ENCODE measurements around the gene PTPN23.

Gene PTPN23, protein sequence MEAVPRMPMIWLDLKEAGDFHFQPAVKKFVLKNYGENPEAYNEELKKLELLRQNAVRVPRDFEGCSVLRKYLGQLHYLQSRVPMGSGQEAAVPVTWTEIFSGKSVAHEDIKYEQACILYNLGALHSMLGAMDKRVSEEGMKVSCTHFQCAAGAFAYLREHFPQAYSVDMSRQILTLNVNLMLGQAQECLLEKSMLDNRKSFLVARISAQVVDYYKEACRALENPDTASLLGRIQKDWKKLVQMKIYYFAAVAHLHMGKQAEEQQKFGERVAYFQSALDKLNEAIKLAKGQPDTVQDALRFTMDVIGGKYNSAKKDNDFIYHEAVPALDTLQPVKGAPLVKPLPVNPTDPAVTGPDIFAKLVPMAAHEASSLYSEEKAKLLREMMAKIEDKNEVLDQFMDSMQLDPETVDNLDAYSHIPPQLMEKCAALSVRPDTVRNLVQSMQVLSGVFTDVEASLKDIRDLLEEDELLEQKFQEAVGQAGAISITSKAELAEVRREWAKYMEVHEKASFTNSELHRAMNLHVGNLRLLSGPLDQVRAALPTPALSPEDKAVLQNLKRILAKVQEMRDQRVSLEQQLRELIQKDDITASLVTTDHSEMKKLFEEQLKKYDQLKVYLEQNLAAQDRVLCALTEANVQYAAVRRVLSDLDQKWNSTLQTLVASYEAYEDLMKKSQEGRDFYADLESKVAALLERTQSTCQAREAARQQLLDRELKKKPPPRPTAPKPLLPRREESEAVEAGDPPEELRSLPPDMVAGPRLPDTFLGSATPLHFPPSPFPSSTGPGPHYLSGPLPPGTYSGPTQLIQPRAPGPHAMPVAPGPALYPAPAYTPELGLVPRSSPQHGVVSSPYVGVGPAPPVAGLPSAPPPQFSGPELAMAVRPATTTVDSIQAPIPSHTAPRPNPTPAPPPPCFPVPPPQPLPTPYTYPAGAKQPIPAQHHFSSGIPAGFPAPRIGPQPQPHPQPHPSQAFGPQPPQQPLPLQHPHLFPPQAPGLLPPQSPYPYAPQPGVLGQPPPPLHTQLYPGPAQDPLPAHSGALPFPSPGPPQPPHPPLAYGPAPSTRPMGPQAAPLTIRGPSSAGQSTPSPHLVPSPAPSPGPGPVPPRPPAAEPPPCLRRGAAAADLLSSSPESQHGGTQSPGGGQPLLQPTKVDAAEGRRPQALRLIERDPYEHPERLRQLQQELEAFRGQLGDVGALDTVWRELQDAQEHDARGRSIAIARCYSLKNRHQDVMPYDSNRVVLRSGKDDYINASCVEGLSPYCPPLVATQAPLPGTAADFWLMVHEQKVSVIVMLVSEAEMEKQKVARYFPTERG (N-terminal part only)

GRCh38 chr3:47380601-47381316 is at the start of gene PTPN23:
Gene PTPN23 (plus strand): TSS chr3:47381021. CDS start chr3:47381097, 76 bp downstream.
- peak; percentile 97 to 98 for DNase-seq (ENCODE audit: extremely low read depth in 1 of 2, low read depth in 1 of 2)

DNA sequence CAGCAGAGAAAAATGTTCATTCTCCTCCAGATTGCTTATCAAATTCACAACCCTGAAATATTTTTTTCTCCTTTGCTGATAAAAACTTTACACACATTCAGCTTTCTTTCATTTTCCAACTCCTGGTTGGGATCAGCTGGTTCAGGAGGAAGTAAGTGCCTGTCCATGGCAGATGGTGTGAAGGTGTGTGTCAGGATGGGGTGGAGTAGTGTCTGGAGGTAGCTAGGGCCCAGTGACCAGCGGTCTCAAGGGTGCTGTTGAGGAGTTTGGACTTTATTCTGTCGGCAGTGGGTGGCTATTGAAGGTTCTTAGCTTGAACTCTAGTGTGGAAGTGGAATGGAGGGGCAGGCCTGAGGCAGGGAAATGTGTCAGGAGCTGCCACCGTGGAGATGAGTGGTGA is 46.9 kb upstream of the PTPN23 start:
- DNase-seq (ENCODE audit: extremely low read depth in 1 of 2, low read depth in 1 of 2) = no peak

DNA sequence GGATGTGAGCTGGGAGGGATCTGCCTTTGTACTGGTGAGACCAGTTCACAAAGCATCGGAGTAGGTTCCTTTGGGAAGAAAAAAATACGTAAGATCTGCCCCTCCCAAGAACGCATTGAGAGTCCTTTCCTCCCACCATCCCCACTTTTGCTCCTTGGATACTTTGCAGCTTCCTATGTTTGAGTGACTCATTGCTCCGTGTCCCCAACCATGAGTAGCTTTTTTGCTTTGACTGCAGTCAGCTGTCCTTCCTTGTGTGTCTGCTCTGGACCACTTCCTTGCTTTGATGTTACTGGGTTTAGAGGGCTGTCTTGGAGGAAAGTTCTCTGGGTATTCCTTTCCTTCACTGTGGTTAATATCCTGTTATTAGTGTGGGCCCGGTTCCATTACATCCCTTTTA is 43.2 kb upstream of the PTPN23 start:
- no peak for DNase-seq (ENCODE audit: extremely low read depth in 1 of 2, low read depth in 1 of 2)

DNA sequence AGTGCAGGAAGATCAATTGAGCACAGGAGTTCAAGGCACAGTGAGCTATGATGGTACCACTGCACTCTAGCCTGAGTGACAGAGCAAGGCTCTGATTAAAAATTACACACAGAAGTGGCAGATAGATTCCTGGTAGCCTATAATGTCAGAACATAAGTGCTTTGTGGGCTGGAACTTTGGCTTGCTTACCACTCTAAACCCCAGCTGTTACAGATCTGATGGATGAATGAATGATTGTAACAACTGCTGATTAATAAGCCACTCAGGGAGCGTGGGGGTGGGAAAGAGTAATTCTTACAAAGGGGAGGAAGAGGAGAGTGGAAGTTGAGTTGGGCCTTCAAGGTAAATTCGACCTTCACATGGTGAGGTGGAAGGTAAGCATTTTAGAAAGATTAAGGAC is 40.9 kb upstream of the PTPN23 start:
- DNase-seq (ENCODE audit: extremely low read depth in 1 of 2, low read depth in 1 of 2) = no peak

DNA sequence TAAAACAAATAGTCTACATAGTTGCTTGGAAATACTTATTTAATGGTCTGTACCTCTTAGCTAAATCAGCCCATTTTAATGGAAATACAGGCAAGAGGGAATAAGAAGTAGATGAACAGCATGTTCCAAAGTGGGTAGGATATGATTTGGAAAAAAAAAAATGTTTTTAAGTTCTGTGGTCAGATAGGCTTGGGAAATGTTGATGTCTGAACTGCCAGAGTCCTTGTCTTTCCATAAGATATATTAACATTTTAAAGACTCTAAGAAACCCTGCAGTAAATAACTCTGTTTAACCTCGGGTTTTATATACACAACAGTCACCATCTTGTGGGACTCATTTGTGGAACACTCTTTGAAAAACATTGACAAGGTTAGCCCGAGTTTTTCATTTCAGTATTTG is 40.0 kb upstream of the PTPN23 start:
- DNase-seq (ENCODE audit: extremely low read depth in 1 of 2, low read depth in 1 of 2) = no peak

- DNase-seq (ENCODE audit: extremely low read depth in 1 of 2, low read depth in 1 of 2) = no peak
Observed at GRCh38 chr3:47342151-47342550, 38.7 kb upstream of the PTPN23 start.

- no peak for DNase-seq (ENCODE audit: extremely low read depth in 1 of 2, low read depth in 1 of 2)
Observed at GRCh38 chr3:47342812-47343211, 38.0 kb upstream of the PTPN23 start.

DNA sequence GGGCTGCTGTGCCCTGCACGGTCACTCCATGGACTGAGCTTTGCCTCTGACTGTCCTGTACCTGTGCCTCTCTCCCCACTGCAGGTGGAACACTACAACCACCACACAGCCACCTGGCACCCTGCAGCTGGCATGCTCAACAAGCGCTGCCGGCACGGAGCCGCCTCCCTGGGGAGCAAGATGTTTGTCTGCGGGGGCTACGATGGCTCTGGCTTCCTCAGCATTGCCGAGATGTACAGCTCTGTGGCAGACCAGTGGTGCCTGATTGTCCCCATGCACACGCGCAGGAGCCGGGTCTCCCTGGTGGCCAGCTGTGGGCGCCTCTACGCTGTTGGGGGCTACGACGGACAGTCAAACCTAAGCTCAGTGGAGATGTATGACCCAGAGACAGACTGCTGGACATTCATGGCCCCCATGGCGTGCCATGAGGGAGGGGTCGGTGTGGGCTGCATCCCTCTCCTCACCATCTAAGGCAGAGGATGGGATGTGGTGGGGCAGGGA is 37.3 kb upstream of the PTPN23 start:
- no peak for DNase-seq (ENCODE audit: extremely low read depth in 1 of 2, low read depth in 1 of 2)

DNA sequence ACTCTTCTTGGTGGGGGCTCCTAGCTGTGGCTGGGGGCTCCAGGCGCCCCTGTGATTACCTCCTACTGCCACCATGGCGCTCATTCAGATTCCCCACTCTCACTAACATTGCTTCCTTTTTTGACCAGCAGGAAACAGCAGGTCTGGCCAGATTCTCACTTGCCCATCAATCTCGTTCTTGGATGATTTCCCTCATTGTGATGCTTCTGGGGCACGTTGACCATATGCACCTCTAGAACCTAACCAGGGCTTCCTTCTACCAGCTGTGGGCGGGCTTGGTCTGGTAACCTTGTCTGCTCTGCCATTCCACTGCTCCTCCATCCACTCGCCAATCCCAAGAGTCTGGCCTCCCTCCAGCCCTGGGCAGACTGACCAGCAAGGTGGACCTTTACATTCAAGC is 35.9 kb upstream of the PTPN23 start:
- no peak for DNase-seq (ENCODE audit: extremely low read depth in 1 of 2, low read depth in 1 of 2)

GRCh38 chr3:47347217-47347801 is 33.5 kb upstream of the PTPN23 start:
- no peak for DNase-seq (ENCODE audit: extremely low read depth in 1 of 2, low read depth in 1 of 2)

GRCh38 chr3:47348411-47349154 is 32.2 kb upstream of the PTPN23 start:
- DNase-seq (ENCODE audit: extremely low read depth in 1 of 2, low read depth in 1 of 2) = no peak

DNA sequence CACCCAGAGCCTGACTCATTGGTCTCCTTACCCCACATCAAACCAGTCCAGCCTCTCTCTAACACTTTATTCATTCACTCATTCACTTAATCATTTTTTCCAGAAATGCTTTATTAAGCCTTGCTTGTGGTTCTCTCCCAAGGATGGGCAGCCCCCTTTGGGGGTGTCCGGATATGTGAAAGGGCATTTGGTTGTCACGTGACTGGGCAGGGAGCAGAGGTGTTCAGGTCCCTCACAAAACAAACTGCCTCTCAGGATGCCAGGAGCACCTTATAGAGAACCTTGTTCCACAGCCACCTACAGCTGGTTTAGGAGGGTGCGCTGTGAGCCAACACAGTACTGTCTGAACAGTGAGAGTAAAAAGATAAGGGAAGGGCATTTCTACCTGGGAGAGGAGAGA is 25.8 kb upstream of the PTPN23 start:
- DNase-seq (ENCODE audit: extremely low read depth in 1 of 2, low read depth in 1 of 2) = no peak

DNA sequence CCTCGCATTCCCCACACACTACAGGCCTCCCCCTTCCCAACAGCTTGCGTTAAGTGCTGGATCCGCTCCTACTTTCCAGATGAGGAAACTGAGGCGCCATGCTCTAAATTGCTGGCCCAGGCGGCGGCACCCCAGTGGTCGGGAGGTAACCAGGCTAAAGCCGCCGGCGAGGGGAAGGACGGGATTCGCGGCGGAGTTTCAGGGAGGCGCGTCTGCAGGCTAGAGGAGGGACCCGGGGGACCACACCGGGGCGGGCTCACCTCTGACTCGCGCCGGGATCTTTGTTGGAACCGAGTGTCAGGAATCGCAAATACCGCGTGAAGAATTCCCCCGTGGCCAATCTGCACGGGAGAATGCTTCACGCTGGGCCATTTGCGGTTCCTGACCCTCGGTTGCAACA is 24.6 kb upstream of the PTPN23 start:
- no peak for DNase-seq (ENCODE audit: extremely low read depth in 1 of 2, low read depth in 1 of 2)

- DNase-seq (ENCODE audit: extremely low read depth in 1 of 2, low read depth in 1 of 2) = no peak
Observed at GRCh38 chr3:47359323-47359722, 21.5 kb upstream of the PTPN23 start.

DNA sequence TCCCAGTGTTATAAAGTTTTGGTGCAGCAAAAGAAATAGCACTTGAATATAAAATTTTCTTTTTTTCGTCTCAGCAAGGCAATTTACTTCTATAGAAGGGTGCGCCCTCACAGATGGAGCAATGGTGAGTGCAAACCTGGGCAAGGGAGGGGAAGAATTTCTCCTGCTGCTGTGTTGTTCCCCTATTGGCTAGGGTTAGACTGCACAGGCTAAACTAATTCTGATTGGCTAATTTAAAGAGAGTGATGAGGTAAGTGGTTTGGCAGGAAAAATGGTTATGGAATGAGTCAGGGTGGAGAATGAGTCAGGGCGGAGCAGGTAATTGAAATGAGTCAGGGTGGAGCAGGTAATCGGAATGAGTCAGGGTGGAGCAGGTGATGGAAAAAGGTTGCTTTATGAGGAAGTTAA is 20.7 kb upstream of the PTPN23 start:
- DNase-seq (ENCODE audit: extremely low read depth in 1 of 2, low read depth in 1 of 2) = peak in 1 of 2 donors; percentile 10

- no peak for DNase-seq (ENCODE audit: extremely low read depth in 1 of 2, low read depth in 1 of 2)
Observed at GRCh38 chr3:47362701-47363100, 18.1 kb upstream of the PTPN23 start.

DNA sequence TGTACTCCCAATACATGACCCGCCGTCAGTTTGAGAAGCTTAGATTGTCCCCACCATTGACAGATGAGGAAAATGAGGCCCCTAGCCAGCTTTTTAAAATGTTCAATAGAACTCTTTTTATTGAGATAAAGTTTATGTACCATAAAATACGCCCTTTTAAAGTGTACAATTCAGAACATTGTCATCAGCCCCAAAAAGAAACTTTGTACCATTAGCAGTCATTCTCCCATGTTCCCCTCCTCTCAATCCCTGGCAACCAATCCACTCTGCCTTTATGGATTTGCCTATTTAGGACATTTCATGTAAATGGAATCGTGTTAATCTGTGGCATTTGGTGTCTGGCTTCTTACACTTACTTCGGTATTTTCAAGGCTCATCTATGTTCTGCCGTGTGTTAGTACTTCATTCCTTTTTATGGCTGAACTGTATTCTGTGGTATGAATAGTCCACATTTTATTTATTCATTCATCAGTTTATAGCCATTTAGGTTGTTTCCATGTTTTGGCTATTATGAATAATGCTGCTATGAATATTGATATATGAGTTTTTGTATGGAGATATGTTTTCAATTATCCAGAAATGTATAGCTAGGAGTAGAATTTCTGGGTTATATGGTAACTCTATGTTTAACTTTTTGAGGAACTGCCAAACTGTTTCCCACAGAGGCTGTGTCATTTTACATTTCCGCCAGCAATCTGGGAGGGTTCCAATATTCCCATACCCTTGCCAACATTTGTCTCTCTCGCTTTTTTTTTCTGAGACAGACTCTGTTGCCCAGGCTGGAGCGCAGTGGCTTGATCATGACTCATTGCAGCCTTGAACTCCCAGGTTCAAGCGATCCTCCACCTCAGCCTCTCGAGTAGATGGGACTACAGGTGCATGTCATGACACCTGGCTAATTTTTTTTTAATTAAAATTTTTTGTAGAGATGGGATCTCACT is 15.3 kb upstream of the PTPN23 start:
- no peak for DNase-seq (ENCODE audit: extremely low read depth in 1 of 2, low read depth in 1 of 2)

DNA sequence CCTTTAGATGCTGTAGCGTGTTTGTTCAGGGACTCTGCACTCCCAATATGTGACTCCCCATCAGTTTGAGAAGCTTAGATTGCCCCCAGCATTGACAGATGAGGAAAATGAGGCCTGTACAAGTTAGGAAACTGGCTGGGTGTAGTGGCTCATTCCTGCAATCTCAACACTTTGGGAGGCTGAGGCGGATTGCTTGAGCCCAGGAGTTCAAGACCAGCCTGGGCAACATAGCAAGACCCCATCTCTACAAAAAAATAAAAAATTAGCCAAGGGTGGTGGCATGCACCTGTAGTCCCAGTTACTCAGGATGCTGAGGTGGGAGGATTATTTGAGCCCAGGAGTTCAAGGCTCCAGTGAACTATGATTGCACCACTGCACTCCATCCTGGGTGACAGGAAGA is 14.0 kb upstream of the PTPN23 start:
- no peak for DNase-seq (ENCODE audit: extremely low read depth in 1 of 2, low read depth in 1 of 2)

Data from stimulated activated CD8-positive, alpha-beta memory T cell treated with anti-CD3 and anti-CD28 coated beads, Interleukin-7, amount 100 ng/mL, for 48 hours (primary cell).